Keratinocyte (primary cell): ENCODE data around the gene LANCL2. TPM values are rescaled to one million over a fixed set of nuclear protein-coding genes. Genes with fewer than 3 reads are reported as not detected.

ENCODE experiments used
- DNase-seq: peaks from one replicate; pipeline ENCODE4 v3.0.0-alpha.2; 2011; ENCODE audit warnings: low read depth, missing footprints, low spot score
- FAIRE-seq: peaks from 2 replicates; lab custom pipeline; 2011; peaks lifted over from hg19 to GRCh38; lab: Jason Lieb, UNC
- H2AFZ ChIP-seq: 2 replicates; pipeline ENCODE4 v1.6.0; 2012; ENCODE audit warnings: low read length, control low read depth, inconsistent platforms; ENCODE audit not compliant: control insufficient read depth
- H3K27ac ChIP-seq: 2 replicates; pipeline ENCODE4 v1.5.1; 2011; ENCODE audit warnings: low read length; ENCODE audit not compliant: control insufficient read depth, insufficient read depth
- H3K27me3 ChIP-seq: 3 replicates; pipeline ENCODE4 v1.6.0; 2011; ENCODE audit warnings: low read length; ENCODE audit not compliant: control insufficient read depth, insufficient read depth; ENCODE audit errors: extremely low read depth
- H3K36me3 ChIP-seq, 2 experiments: 2 replicates in 1 of 2; 3 replicates in 1 of 2; pipeline ENCODE4 v1.5.1; 2011; ENCODE audit warnings: low read length in 2 of 2, mild to moderate bottlenecking in 1 of 2; ENCODE audit not compliant: control insufficient read depth in 2 of 2, insufficient read depth in 2 of 2; ENCODE audit errors: extremely low read depth in 1 of 2
- H3K4me1 ChIP-seq: 3 replicates; pipeline ENCODE4 v1.5.1; 2011; ENCODE audit warnings: low read length; ENCODE audit not compliant: control insufficient read depth, insufficient read depth; ENCODE audit errors: extremely low read depth
- H3K4me2 ChIP-seq: 3 replicates; pipeline ENCODE4 v1.6.0; 2011; ENCODE audit warnings: low read depth, low read length; ENCODE audit not compliant: control insufficient read depth, insufficient read depth; ENCODE audit errors: extremely low read depth
- H3K4me3 ChIP-seq, 3 experiments: fragments of 200-600 bp in 1 of 3; sonication (generic) in 1 of 3; 2 replicates in 2 of 3; 3 replicates in 1 of 3; pipeline ENCODE4 v1.5.1; 2011 to 2016; ENCODE audit warnings: low read length in 3 of 3, mild to moderate bottlenecking in 3 of 3, control low read depth in 2 of 3, inconsistent platforms in 1 of 3, low read depth in 1 of 3, mixed read lengths in 1 of 3, mixed run types in 1 of 3, moderate library complexity in 1 of 3; ENCODE audit not compliant: control insufficient read depth in 2 of 3, insufficient read depth in 2 of 3; ENCODE audit errors: extremely low read depth in 1 of 3
- H3K79me2 ChIP-seq: 2 replicates; pipeline ENCODE4 v1.6.0; 2012; ENCODE audit warnings: low read length; ENCODE audit not compliant: control insufficient read depth, insufficient read depth
- H3K9ac ChIP-seq: 3 replicates; pipeline ENCODE4 v1.6.0; 2011; ENCODE audit warnings: low read length; ENCODE audit not compliant: control insufficient read depth, insufficient read depth; ENCODE audit errors: extremely low read depth
- H3K9me1 ChIP-seq: 3 replicates; pipeline ENCODE4 v1.6.0; 2011; ENCODE audit warnings: low read length; ENCODE audit not compliant: control insufficient read depth, insufficient read depth; ENCODE audit errors: extremely low read depth
- H3K9me3 ChIP-seq: 2 replicates; pipeline ENCODE4 v1.5.1; 2012; ENCODE audit warnings: low read depth, low read length; ENCODE audit not compliant: control insufficient read depth
- H4K20me1 ChIP-seq: 3 replicates; pipeline ENCODE4 v1.6.0; 2011; ENCODE audit warnings: low read length; ENCODE audit not compliant: control insufficient read depth, insufficient read depth; ENCODE audit errors: extremely low read depth
- CTCF ChIP-seq, 3 experiments: IDR thresholded peaks in 1 of 3; conservative IDR thresholded peaks in 1 of 3; optimal IDR thresholded peaks in 1 of 3; 2 replicates in 2 of 3; 3 replicates in 1 of 3; pipeline versions ENCODE3 to v1.5.1; 2011; ENCODE audit warnings: low read length in 3 of 3, mild to moderate bottlenecking in 3 of 3, moderate library complexity in 2 of 3, control low read depth in 1 of 3, inconsistent platforms in 1 of 3; ENCODE audit not compliant: insufficient read depth in 2 of 3; ENCODE audit errors: extremely low read depth in 1 of 3
- EZH2 ChIP-seq: IDR thresholded peaks from one replicate; pipeline ENCODE4 v1.6.1; 2012; ENCODE audit warnings: inconsistent platforms, mild to moderate bottlenecking, low read length, moderate library complexity
- dilution Hi-C: fragments of 300-500 bp; cut with MboI; formaldehyde crosslinking; loops from one replicate; pipeline ENCODE4 v1.7.0; 2020; ENCODE audit warnings: low sequenced_read_pairs; ENCODE audit not compliant: extremely low pct_ligation_motif_present
- polyA plus RNA-seq, 5 experiments: library from polyadenylated mRNA; depleted of rRNA in 3 of 5; stranded (reverse) in 3 of 5; stranded (forward) in 1 of 5; unstranded in 1 of 5; fragments of >200 nt; gene quantifications; 1 replicate in 1 of 5; 2 replicates in 3 of 5; 3 replicates in 1 of 5; pipeline versions ENCODE4 v1.2.1 to v1.2.3, GENCODE V29; 2011 to 2012; ENCODE audit warnings: missing spikeins in 2 of 5, low read depth in 1 of 5, low replicate concordance in 1 of 5

Gene LANCL2
- polyA plus RNA-seq, 1 donor (not counting 4 experiments of a cell fraction or from before 2014, with no cell fraction given), result 14.5 TPM

- no peaks in the 10 kb centered on the region for H3K36me3 ChIP-seq
- H3K9me1 ChIP-seq, result no peaks in the 10 kb centered on the region
- FAIRE-seq (no peak), DNase-seq (no peak)
- no peaks in the 10 kb centered on the region for H3K9me3 ChIP-seq
- no peak overlapping the region for H2AFZ ChIP-seq
- H3K4me2 ChIP-seq, result no peak overlapping the region
- H3K4me1 ChIP-seq, result peaks cover 5% of the 10 kb centered on the region
- no peak overlapping the region for H3K4me3 ChIP-seq
- H3K79me2 ChIP-seq, result no peaks in the 10 kb centered on the region
- H4K20me1 ChIP-seq, result no peaks in the 10 kb centered on the region
- H3K9ac ChIP-seq, result no peak overlapping the region
- H3K27me3 ChIP-seq, result no peaks in the 10 kb centered on the region
- dilution Hi-C loops, result no loop called here
- no peak overlapping the region for H3K27ac ChIP-seq
- TF ChIP-seq EZH2 (no peak), CTCF (optimal IDR thresholded peaks at IDR 0.05 in 1 of 3, IDR thresholded peaks at IDR 0.05 in 1 of 3, conservative IDR thresholded peaks at IDR 0.05 in 1 of 3; ENCODE audit: extremely low read depth in 1 of 3, insufficient read depth in 2 of 3, low read length in 3 of 3) (no peak)
Observed at GRCh38 chr7:55343860-55344606, 21.1 kb upstream of the LANCL2 start.

GRCh38 chr7:55344840-55345239, 20.3 kb upstream of the LANCL2 start:
- Histone ChIP-seq H3K9ac (no peak overlapping the region), H3K27me3 (no peaks in the 10 kb centered on the region), H3K27ac (no peak overlapping the region), H3K4me2 (no peak overlapping the region), H3K9me3 (no peaks in the 10 kb centered on the region), H3K9me1 (no peaks in the 10 kb centered on the region), H3K36me3 (no peaks in the 10 kb centered on the region), H4K20me1 (no peaks in the 10 kb centered on the region), H2AFZ (no peak overlapping the region), H3K79me2 (no peaks in the 10 kb centered on the region), H3K4me1 (peaks cover 5% of the 10 kb centered on the region), H3K4me3 (no peak overlapping the region)
- dilution Hi-C loops, result no loop called here
- FAIRE-seq (no peak), DNase-seq (no peak)
- TF ChIP-seq EZH2, result no peak
- no peak for TF ChIP-seq CTCF (optimal IDR thresholded peaks at IDR 0.05 in 1 of 3, IDR thresholded peaks at IDR 0.05 in 1 of 3, conservative IDR thresholded peaks at IDR 0.05 in 1 of 3; ENCODE audit: extremely low read depth in 1 of 3, insufficient read depth in 2 of 3, low read length in 3 of 3)
